GM18951 (cell line): ENCODE data around the gene GFOD1.
"Not testable (repeated sequence)": the region's sequence is repeated elsewhere in the genome, so short reads cannot be mapped to it uniquely, and the experiment has no call there.

ENCODE experiments used
- POLR2A ChIP-seq: IDR thresholded peaks from 4 replicates; pipeline ENCODE4 v1.6.1; 2011; ENCODE audit warnings: mild to moderate bottlenecking; ENCODE audit not compliant: insufficient read length, insufficient read depth; ENCODE audit errors: extremely low read depth
- in situ Hi-C: fragments of 300-500 bp; cut with MboI; formaldehyde crosslinking; loops from one replicate; pipeline ENCODE4 v1.12.0; 2022; ENCODE audit warnings: low sequenced_read_pairs, mixed read lengths, inconsistent platforms; ENCODE audit not compliant: unreplicated experiment

GFOD1 gene

GRCh38 chr6:13446381-13446780, 41.0 kb downstream of the GFOD1 start:
- in situ Hi-C loops = no loop called here
- no peak for TF ChIP-seq POLR2A

- in situ Hi-C loops = no loop called here
- no peak for TF ChIP-seq POLR2A
Observed at GRCh38 chr6:13445744-13446115, 41.7 kb downstream of the GFOD1 start.

GRCh38 chr6:13445005-13445743, 42.2 kb downstream of the GFOD1 start:
- no peak for TF ChIP-seq POLR2A
- in situ Hi-C loops = no loop called here

GRCh38 chr6:13444604-13445003, 42.8 kb downstream of the GFOD1 start:
- TF ChIP-seq POLR2A = no peak
- in situ Hi-C loops = no loop called here

- in situ Hi-C loops = not testable (repeated sequence)
Observed at GRCh38 chr6:13443978-13444377, 43.4 kb downstream of the GFOD1 start.

- in situ Hi-C loops = no loop called here
- TF ChIP-seq POLR2A = no peak
Observed at GRCh38 chr6:13441778-13442177, 45.6 kb downstream of the GFOD1 start.

GRCh38 chr6:13439644-13440043, 47.8 kb downstream of the GFOD1 start:
- no peak for TF ChIP-seq POLR2A

GRCh38 chr6:13438126-13438525, 49.3 kb downstream of the GFOD1 start:
- no peak for TF ChIP-seq POLR2A
- in situ Hi-C loops = no loop called here

More at GRCh38 chr6:13439644-13440043, 47.8 kb downstream of the GFOD1 start:
- in situ Hi-C loops = no loop called here

GRCh38 chr6:13437218-13437996, 50.0 kb downstream of the GFOD1 start:
- in situ Hi-C loops = no loop called here
- TF ChIP-seq POLR2A = no peak

GRCh38 chr6:13436399-13437217, 50.8 kb downstream of the GFOD1 start:
- TF ChIP-seq POLR2A = no peak
- in situ Hi-C loops = no loop called here

GRCh38 chr6:13435477-13436246, 51.7 kb downstream of the GFOD1 start:
- in situ Hi-C loops = no loop called here
- no peak for TF ChIP-seq POLR2A

GRCh38 chr6:13434777-13435176, 52.6 kb downstream of the GFOD1 start:
- in situ Hi-C loops = no loop called here
- no peak for TF ChIP-seq POLR2A

- in situ Hi-C loops = not testable (repeated sequence)
Observed at GRCh38 chr6:13434135-13434775, 53.1 kb downstream of the GFOD1 start.
